ENCODE data around the gene EXO1.

- no peak for TF ChIP-seq CTCF (IDR thresholded peaks at IDR 0.05)
- no peak for TF ChIP-seq POLR2A (IDR thresholded peaks at IDR 0.05)
These were observed 1.3 kb downstream of the EXO1 start for GRCh38 chr1:241849345-241849695.
